Uterus (tissue), 2 donors: ENCODE data around the gene SPNS2.

Source experiments
- CTCF ChIP-seq, 4 experiments: fragments of 200-600 bp in 2 of 4; fragments of 450-650 bp in 2 of 4; sonication (generic) in 2 of 4; IDR thresholded peaks; one replicate each; pipeline ENCODE4 v1.5.1; 2016 to 2019; ENCODE audit warnings: antibody characterized with exemption in 4 of 4, mild to moderate bottlenecking in 2 of 4, moderate library complexity in 1 of 4
- POLR2A ChIP-seq, 2 donors: fragments of 450-650 bp; IDR thresholded peaks; one replicate each; pipeline ENCODE4 v1.6.1; 2016; ENCODE audit warnings: antibody characterized with exemption in 2 of 2, mild to moderate bottlenecking in 1 of 2, moderate library complexity in 1 of 2

- TF ChIP-seq CTCF (IDR thresholded peaks at IDR 0.05) (no peak), POLR2A (IDR thresholded peaks at IDR 0.05) (no peak)
Measured at GRCh38 chr17:4587195-4587594, 88.5 kb downstream of the SPNS2 start.
